K562 (cell line): ENCODE measurements around the gene PREX1. TPM values are rescaled to one million over a fixed set of nuclear protein-coding genes. Genes with fewer than 3 reads are reported as not detected.
A peak's percentile ranks its signal among the peaks of the same experiment; 100 is the strongest.

Source experiments
- BACH1 ChIP-seq: fragments of 200-800 bp; sonication (Bioruptor generic); IDR thresholded peaks from 2 replicates; pipeline ENCODE4 v1.6.1; 2016; ENCODE audit warnings: missing genetic modification characterization, missing compliant biosample characterization
- BDP1 ChIP-seq: IDR thresholded peaks from 3 replicates; pipeline ENCODE4 v1.6.1; 2011; ENCODE audit not compliant: insufficient read length, insufficient read depth
- BRD4 ChIP-seq: fragments of 200-600 bp; sonication (generic); IDR thresholded peaks from 2 replicates; pipeline ENCODE4 v1.6.1; 2017; ENCODE audit warnings: inconsistent platforms
- CAMTA2 ChIP-seq: fragments of 250-450 bp; sonication (Bioruptor Pico); conservative IDR thresholded peaks from 2 replicates; pipeline ENCODE4 v1.5.1; 2022
- CBX2 ChIP-seq: fragments of 200-600 bp; sonication (generic); IDR thresholded peaks from one replicate; pipeline ENCODE4 v1.6.1; 2012; ENCODE audit warnings: mild to moderate bottlenecking, low read length, inconsistent platforms; ENCODE audit not compliant: insufficient read depth, poor library complexity, severe bottlenecking
- CEBPZ ChIP-seq: fragments of 150-350 bp; IDR thresholded peaks from 2 replicates; pipeline ENCODE4 v1.6.1; 2014; ENCODE audit warnings: low read depth, mild to moderate bottlenecking, low read length, borderline replicate concordance
- CGGBP1 ChIP-seq: fragments of 250-450 bp; sonication (Bioruptor Pico); IDR thresholded peaks from 2 replicates; pipeline ENCODE4 v1.9.0; 2021; ENCODE audit warnings: mild to moderate bottlenecking
- CHD1 ChIP-seq: fragments of 200-600 bp; sonication (generic); IDR thresholded peaks from one replicate; pipeline ENCODE4 v1.6.1; 2012; ENCODE audit warnings: mild to moderate bottlenecking, moderate library complexity, low read length, inconsistent platforms
- CSDE1 ChIP-seq, 2 experiments: fragments of 450-650 bp; IDR thresholded peaks; 2 replicates each; pipeline ENCODE4 v1.6.1; 2016; ENCODE audit warnings: mild to moderate bottlenecking in 1 of 2
- ELF4 ChIP-seq: fragments of 450-650 bp; formaldehyde crosslinking; IDR thresholded peaks from 2 replicates; pipeline ENCODE4 v1.4.0; 2022; ENCODE audit warnings: missing genetic modification characterization
- HMBOX1 ChIP-seq: sonication (generic); IDR thresholded peaks from 2 replicates; pipeline ENCODE4 v1.6.1; 2016
- KDM1A ChIP-seq, 2 experiments: fragments of 450-650 bp; IDR thresholded peaks; 2 replicates each; pipeline ENCODE4 v1.6.1; 2016; ENCODE audit warnings: mild to moderate bottlenecking in 2 of 2
- L3MBTL2 ChIP-seq: fragments of 450-650 bp; IDR thresholded peaks from 2 replicates; pipeline ENCODE4 v1.6.1; 2016; ENCODE audit warnings: mild to moderate bottlenecking, moderate library complexity
- MLLT1 ChIP-seq, 2 experiments: fragments of 450-650 bp; IDR thresholded peaks; 2 replicates each; pipeline ENCODE4 v1.6.1; 2016
- RBFOX2 ChIP-seq: fragments of 200-400 bp; formaldehyde crosslinking; IDR thresholded peaks from 2 replicates; pipeline ENCODE4 v1.6.1; 2017; ENCODE audit warnings: low read depth, mild to moderate bottlenecking, low read length, moderate library complexity
- RNF219 ChIP-seq: fragments of 250-450 bp; sonication (Bioruptor Pico); IDR thresholded peaks from 2 replicates; pipeline ENCODE4 v1.5.0; 2022; ENCODE audit warnings: mild to moderate bottlenecking
- SMARCE1 ChIP-seq: fragments of 450-650 bp; IDR thresholded peaks from 2 replicates; pipeline ENCODE4 v1.7.1; 2016; ENCODE audit warnings: mild to moderate bottlenecking
- TBP ChIP-seq: optimal IDR thresholded peaks from 2 replicates; pipeline ENCODE3; 2011; ENCODE audit warnings: low read depth, low read length, improper control_type of control experiment
- WHSC1 ChIP-seq: IDR thresholded peaks from one replicate; pipeline ENCODE4 v1.6.1; 2012; ENCODE audit warnings: low read length, control low read depth, inconsistent platforms
- ZBTB7A ChIP-seq: IDR thresholded peaks from 2 replicates; pipeline ENCODE4 v1.6.1; 2011; ENCODE audit warnings: low read depth, mild to moderate bottlenecking, low read length, moderate library complexity, borderline replicate concordance; ENCODE audit not compliant: control insufficient read depth
- ZNF311 ChIP-seq: fragments of 250-450 bp; sonication (Bioruptor Pico); IDR thresholded peaks from 2 replicates; pipeline ENCODE4 v1.4.0; 2020; ENCODE audit warnings: mild to moderate bottlenecking, moderate library complexity
- ZNF75A ChIP-seq: fragments of 450-650 bp; formaldehyde crosslinking; IDR thresholded peaks from 2 replicates; pipeline ENCODE4 v1.4.0; 2020; ENCODE audit warnings: mild to moderate bottlenecking
- polyA plus RNA-seq, 8 experiments: library from polyadenylated mRNA; depleted of rRNA in 4 of 8; stranded (reverse) in 5 of 8; unstranded in 3 of 8; fragments of >200 nt; fragmentation: Nextera tagmentation in 2 of 8; fragmentation: Illumina TruSeq in 1 of 8; extraction: Ambion mirVana in 2 of 8; extraction: Trizol in 1 of 8; gene quantifications; 2 replicates each; pipeline versions ENCODE4 v1.2.1 to v1.2.3, GENCODE V29; 2011 to 2014; ENCODE audit warnings: inconsistent platforms in 1 of 8, missing spikeins in 1 of 8
- total RNA-seq, 7 experiments: library from RNA; depleted of rRNA in 6 of 7; stranded (reverse); fragments of >200 nt in 6 of 7; fragmentation: Illumina TruSeq in 2 of 7; extraction: Trizol in 2 of 7; gene quantifications; 2 replicates each; pipeline versions ENCODE4 v1.2.1 to v1.2.3, GENCODE V29; 2011 to 2021; ENCODE audit warnings: low replicate concordance in 1 of 7

The PREX1 gene
- total and polyA plus RNA-seq, 9 of the 15 experiments (the other 6 are each of a cell fraction or from before 2014, with no cell fraction given) = 0.37 to 10.4 (median 4.8) TPM

GRCh38 chr20:48624315-48625020 is 203.3 kb downstream of the PREX1 start (continued):
- TF ChIP-seq RNF219 (CRISPR knock-in tag) (no peak), CSDE1 (IDR thresholded peaks at IDR 0.05) (no peak), BRD4 (no peak), TBP (no peak), CAMTA2 (no peak), ZNF75A (CRISPR knock-in tag) (no peak), BACH1 (tag) (no peak), KDM1A (IDR thresholded peaks at IDR 0.05) (no peak), ZBTB7A (no peak), L3MBTL2 (peak; percentile 32; the same call in 1 of the 2 replicates), MLLT1 (IDR thresholded peaks at IDR 0.05) (no peak), BDP1 (no peak), SMARCE1 (no peak), CGGBP1 (CRISPR knock-in tag) (no peak), ELF4 (CRISPR knock-in tag) (no peak), CHD1 (no peak), HMBOX1 (no peak), RBFOX2 (0 out of 2 replicates have a peak, but pooled peaks have one; percentile 19), WHSC1 (no peak), CBX2 (no peak), CEBPZ (no peak), ZNF311 (no peak)
